ENCODE data around the gene GORASP2. TPM values are rescaled to one million over a fixed set of nuclear protein-coding genes. Genes with fewer than 3 reads are reported as not detected.

The GORASP2 gene
- total RNA-seq, 4 donors from 2014 or later: 36.1 to 48.2 (median 42.0) TPM

DNA sequence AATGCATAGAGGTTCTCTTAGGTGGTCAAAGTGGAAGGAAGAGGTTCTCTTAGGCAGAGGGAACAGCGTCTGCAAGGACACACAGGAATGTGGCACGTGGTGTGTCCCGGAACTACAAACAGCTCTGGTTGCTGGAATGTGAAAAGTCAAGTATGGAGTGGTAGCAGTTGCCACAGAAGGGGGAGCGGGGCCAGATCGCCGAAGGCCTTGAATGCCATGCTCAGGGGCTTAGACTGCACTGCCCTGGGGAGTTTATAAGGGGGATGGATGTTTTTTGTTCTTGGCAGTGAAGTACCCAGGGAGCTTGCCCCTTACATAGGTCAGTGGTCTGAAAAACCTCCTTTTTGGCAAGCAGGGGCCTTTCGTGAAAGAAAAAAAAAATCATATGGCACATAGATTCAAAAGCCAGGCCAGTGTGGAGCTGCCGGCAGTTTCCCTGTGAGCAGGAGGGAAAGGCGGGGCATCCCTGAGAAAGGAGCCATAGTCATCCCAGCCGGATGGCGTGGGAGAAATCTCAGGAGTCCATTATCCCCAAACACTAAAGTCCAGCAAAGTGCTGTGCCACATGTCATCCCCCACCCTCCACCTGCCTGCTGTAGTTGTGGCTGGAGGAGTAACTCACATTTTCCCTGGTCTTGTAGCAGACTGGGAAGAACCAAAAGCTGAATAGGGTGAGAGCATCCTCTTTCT is 45.4 kb downstream of the GORASP2 start:
- Histone ChIP-seq H3K4me3 (peak overlapping the region in 1 of 2 donors; percentile 75), H3K27me3 (no peaks in the 10 kb centered on the region), H3K36me3 (no peaks in the 10 kb centered on the region), H3K27ac (peak overlapping the region in 3 of 4 donors; percentile 85 to 87 (median 86)), H3K9me3 (no peaks in the 10 kb centered on the region), H3K4me1 (peaks cover 0 to 22% (median 4%) of the 10 kb centered on the region in 3 donors)
- no peak for ATAC-seq
- WGBS, 2 donors (ENCODE audit: low coverage in 1 of 2): 67 to 80% methylated on average over 9 to 10 of the region's 11 CpGs
- TF ChIP-seq POLR2AphosphoS5 (IDR thresholded peaks at IDR 0.05) (peak; percentile 6), EP300 (IDR thresholded peaks at IDR 0.05) (no peak), POLR2A (IDR thresholded peaks at IDR 0.05) (no peak)
- TF ChIP-seq, protein P1, sequence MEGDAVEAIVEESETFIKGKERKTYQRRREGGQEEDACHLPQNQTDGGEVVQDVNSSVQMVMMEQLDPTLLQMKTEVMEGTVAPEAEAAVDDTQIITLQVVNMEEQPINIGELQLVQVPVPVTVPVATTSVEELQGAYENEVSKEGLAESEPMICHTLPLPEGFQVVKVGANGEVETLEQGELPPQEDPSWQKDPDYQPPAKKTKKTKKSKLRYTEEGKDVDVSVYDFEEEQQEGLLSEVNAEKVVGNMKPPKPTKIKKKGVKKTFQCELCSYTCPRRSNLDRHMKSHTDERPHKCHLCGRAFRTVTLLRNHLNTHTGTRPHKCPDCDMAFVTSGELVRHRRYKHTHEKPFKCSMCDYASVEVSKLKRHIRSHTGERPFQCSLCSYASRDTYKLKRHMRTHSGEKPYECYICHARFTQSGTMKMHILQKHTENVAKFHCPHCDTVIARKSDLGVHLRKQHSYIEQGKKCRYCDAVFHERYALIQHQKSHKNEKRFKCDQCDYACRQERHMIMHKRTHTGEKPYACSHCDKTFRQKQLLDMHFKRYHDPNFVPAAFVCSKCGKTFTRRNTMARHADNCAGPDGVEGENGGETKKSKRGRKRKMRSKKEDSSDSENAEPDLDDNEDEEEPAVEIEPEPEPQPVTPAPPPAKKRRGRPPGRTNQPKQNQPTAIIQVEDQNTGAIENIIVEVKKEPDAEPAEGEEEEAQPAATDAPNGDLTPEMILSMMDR (IDR thresholded peaks at IDR 0.05): no peak

DNA sequence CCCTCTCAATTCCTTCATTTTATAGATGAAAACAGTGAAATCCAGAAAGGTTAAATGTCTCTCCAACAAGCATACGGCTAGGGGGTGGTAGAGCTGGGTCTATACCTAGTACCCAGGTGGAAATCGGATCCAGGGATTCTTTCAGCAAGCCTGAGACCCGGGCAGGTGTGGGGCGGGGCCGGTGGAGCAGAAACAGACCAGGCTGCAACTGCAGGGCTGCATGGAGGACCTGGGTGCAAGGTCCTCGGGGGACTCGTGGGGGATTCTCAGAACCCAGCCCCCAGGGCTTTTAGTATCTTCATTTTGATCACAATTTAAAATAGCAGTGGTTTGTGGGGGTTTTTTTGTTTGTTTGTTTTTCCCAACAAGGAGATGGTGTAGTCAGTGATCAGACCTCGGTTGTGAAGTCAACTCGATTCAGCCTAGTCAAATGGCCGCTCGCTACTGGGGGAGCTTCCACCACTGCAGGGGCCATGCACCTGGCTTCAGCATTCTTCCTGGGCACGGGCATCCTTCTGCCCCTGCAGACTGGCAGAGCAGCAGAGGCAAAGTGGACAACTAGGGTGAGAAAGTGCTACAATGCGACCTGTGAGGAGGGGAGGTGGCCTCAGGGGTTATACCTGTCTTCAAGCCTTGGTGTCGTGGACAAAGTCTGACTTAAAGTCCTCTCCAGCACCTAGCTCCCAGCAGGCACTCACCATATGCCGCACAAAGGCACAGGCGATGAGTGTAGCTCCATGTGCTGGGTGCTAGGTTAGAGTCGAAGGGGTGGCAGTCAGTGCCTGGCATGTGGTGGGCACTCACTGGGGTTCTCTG is 46.3 kb downstream of the GORASP2 start:
- no peak for ATAC-seq
- H3K4me3 ChIP-seq: no peak overlapping the region
- H3K27ac ChIP-seq: no peak overlapping the region
- H3K4me1 ChIP-seq: peaks cover 0 to 22% (median 4%) of the 10 kb centered on the region in 3 donors
- H3K36me3 ChIP-seq: no peaks in the 10 kb centered on the region
- H3K9me3 ChIP-seq: no peaks in the 10 kb centered on the region
- TF ChIP-seq, protein P1 (IDR thresholded peaks at IDR 0.05): no peak
- no peak for TF ChIP-seq POLR2AphosphoS5 (IDR thresholded peaks at IDR 0.05)
- TF ChIP-seq POLR2A (IDR thresholded peaks at IDR 0.05): no peak
- no peak for TF ChIP-seq EP300 (IDR thresholded peaks at IDR 0.05)
- H3K27me3 ChIP-seq: no peaks in the 10 kb centered on the region
- WGBS, 2 donors (ENCODE audit: low coverage in 1 of 2): 82 to 100% methylated on average over 1 to 4 of the region's 17 CpGs

DNA sequence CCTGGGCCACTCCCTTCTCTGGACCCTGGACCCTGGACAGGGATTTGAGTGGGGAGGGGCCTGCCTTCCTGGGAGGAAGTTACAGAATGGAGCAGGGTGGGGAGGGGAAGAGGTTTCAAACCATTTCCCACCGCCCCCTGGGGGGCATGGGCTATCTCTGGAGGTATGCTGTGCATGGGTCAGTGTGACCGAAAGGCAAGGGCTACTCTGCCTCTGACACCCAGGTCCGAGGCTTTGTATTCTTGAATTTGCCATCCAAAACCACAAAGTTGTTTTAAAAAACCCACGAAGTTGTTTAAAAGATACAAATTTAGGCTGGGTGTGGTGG is 46.9 kb downstream of the GORASP2 start:
- Histone ChIP-seq H3K9me3 (no peaks in the 10 kb centered on the region), H3K36me3 (no peaks in the 10 kb centered on the region), H3K27me3 (no peaks in the 10 kb centered on the region), H3K4me1 (peaks cover 0 to 22% (median 4%) of the 10 kb centered on the region in 3 donors), H3K27ac (no peak overlapping the region), H3K4me3 (no peak overlapping the region)
- no peak for TF ChIP-seq POLR2AphosphoS5 (IDR thresholded peaks at IDR 0.05)
- TF ChIP-seq EP300 (IDR thresholded peaks at IDR 0.05): no peak
- TF ChIP-seq POLR2A (IDR thresholded peaks at IDR 0.05): no peak
- TF ChIP-seq, protein P1 (IDR thresholded peaks at IDR 0.05): no peak
- WGBS, 2 donors (ENCODE audit: low coverage in 1 of 2): 20 to 80% methylated on average over 1 to 3 of the region's 4 CpGs
- ATAC-seq: no peak

DNA sequence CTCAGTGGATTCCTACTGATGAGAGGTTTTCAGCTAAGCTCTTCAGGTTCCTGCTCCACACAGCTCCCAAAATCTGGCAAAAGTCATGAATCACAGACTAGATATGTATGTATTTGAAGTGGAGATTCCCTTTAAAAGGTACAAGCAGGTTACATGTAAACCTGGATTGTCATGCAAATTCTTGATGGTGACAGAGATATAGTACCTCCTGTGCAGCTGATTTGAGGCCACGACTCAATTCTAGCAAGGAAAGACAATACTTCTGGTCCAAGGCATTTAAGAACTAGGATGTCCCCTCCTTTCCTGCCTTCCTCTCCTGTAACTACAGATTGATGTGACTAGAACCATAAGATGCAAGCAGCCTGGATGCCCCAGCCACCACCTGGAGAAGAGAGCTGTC is 55.0 kb downstream of the GORASP2 start:
- WGBS, 2 donors (ENCODE audit: low coverage in 1 of 2): 0% methylated on average over 1 of the region's 1 CpG; no CpG with 5 or more reads in 1 of the 2 donors
- Histone ChIP-seq H3K4me1 (no peaks in the 10 kb centered on the region), H3K27ac (no peak overlapping the region), H3K27me3 (no peaks in the 10 kb centered on the region), H3K9me3 (no peaks in the 10 kb centered on the region), H3K36me3 (peaks cover 0 to 6% of the 10 kb centered on the region in 2 donors), H3K4me3 (no peak overlapping the region)
- TF ChIP-seq POLR2A (IDR thresholded peaks at IDR 0.05) (no peak), POLR2AphosphoS5 (IDR thresholded peaks at IDR 0.05) (no peak), EP300 (IDR thresholded peaks at IDR 0.05) (no peak)
- TF ChIP-seq, protein P1 (IDR thresholded peaks at IDR 0.05): no peak
- no peak for ATAC-seq
